GM19351 (cell line): ENCODE data around the gene NIPBL.
"Not testable (repeated sequence)": the region's sequence is repeated elsewhere in the genome, so short reads cannot be mapped to it uniquely, and the experiment has no call there.

Experiments used
- ATAC-seq: cut with Tn5 transposase; IDR thresholded peaks from one replicate; pipeline ENCODE4 v1.9.1; 2021; ENCODE audit warnings: mild to moderate bottlenecking, moderate library complexity; ENCODE audit not compliant: unreplicated experiment

Gene NIPBL

DNA sequence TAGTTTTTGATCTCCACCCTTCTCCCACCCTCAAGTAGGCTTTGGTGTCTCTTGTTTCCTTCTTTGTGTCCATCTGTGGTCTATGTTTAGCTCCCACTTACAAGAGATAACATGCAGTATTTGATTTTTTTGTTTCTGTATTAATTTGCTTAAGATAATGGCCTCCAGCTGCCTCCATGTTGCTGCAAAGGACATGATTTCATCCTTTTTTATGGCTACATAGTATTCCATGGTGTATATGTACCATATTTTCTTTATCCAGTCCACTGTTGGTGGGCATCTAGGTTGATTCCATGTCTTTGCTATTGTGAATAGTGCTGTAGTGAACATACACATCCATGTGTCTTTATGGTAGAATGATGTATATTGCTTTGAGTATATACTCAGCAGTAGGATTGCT, 24.5 kb downstream of the NIPBL start:
- ATAC-seq = not testable (repeated sequence)

DNA sequence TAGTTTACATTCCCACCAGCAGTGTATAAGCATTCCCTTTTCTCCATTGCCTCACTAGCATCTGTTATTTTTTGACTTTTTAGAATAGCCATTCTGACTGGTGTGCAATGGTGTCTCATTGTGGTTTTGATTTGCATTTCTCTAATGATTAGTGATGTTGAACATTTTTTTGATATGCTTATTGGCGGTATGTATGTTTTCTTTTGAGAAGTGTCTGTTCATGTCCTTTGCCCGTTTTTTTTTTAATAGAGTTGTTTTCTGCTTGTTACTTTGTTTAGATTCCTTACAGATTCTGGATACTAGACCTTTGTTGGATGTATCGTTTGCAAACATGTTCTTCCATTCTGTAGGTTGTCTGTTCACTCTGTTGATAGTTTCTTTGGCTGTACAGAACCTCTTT, 25.3 kb downstream of the NIPBL start:
- no peak for ATAC-seq

DNA sequence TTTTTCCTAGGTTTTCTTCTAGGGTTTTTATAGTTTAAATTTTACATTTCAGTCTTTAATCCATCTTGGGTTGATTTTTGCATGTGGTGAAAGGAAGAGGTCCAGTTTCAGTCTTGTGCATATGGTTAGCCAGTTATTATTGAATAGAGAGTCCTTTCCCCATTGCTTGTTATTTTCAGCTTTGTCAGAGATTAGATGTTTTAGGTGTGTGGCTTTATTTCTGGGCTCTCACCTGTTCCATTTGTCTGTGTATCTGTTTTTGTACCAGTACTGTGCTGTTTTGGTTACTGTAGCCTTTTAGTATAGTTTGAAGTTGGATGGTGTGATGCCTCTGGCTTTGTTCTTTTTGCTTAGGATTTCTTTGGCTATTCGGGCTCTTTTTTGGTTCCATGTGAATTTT, 25.8 kb downstream of the NIPBL start:
- ATAC-seq = no peak

DNA sequence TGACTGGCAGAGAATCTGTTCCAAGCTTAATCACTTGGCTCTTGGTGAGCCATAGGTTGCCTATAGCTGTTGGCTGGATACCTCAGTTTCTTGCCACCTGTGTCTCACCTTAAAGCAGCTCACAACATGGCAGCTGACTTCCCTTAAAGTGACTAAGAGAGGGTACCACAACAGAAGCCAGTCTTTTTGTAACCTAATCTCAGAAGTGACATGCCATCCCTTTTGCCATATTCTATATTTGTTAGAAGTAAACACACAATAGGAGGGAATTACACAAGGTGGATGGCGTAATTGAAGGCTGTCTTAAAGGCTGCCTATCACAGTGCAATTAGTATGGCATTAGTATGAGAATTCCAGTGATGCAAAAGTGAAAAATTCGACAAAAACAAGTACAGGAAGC, 28.1 kb downstream of the NIPBL start:
- ATAC-seq = no peak

DNA sequence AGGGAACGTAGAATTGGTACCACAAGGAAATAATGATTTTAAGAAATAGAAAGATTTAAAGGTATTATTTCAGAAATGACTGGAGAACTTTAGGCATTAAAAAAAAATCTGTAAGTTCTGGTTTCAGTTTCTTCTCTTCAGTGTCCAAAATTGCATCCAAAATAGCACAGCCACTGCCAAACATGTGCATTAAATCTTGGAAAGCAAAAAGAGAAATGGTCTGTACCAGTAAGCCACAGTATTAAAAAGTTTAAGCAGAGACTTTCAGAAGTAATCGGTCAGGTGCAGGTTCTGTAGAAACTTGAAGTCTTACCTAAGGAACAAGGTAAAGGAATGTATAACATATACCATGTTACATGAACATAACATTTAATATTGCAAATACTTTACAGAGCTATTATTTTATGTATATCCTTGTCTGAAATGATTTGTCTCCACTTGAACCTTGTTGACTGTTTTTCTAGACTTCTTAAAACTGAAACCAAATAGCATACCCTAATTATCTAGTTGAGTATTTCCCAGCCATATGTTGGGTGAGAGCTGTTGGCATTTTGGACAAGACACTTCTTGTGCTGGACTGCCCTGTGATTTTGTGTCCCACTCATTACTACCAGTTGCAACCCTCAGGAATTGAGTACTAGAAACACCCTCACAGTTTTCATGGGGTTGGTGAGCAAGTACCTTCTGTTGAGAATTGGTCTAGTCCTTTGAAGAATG, 32.1 kb downstream of the NIPBL start:
- no peak for ATAC-seq

DNA sequence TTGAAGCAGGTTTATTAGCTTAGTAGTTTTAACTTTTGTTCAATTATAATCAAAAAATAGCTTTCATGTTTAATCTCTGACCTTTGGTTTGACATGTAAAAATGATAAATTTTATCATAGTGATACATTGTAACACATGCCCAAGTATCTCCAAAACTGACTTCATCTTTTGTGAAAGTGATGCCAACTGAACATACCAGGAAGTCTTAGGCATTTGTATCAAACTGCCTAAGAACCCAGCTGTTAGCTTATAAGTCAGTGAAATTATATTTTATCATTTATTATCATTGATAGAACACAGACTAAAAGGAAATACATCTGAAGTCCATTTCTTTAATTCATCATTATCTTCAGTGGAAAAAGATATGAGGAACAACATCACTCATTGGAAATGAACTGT, 39.1 kb downstream of the NIPBL start:
- ATAC-seq = no peak

DNA sequence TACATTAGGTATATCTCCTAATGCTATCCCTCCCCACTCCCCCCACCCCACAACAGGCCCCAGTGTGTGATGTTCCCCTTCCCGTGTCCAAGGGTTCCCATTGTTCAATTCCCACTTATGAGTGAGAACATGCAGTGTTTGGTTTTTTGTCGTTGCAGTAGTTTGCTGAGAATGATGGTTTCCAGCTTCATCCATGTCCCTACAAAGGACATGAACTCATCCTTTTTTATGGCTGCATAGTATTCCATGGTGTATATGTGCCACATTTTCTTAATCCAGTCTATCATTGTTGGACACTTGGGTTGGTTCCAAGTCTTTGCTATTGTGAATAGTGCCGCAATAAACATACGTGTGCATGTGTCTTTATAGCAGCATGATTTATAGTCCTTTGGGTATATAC, 40.0 kb downstream of the NIPBL start:
- ATAC-seq = not testable (repeated sequence)

DNA sequence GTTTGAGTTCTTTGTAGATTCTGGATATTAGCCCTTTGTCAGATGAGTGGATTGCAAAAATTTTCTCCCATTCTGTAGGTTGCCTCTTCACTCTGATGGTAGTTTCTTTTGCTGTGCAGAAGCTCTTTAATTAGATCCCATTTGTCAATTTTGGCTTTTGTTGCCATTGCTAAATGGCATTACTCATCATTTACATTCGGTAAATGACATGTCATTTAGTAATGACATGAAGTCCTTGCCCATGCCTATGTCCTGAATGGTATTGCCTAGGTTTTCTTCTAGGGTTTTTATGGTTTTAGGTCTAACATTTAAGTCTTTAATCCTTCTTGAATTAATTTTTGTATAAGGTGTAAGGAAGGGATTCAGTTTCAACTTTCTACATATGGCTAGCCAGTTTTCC, 40.8 kb downstream of the NIPBL start:
- ATAC-seq = not testable (repeated sequence)

DNA sequence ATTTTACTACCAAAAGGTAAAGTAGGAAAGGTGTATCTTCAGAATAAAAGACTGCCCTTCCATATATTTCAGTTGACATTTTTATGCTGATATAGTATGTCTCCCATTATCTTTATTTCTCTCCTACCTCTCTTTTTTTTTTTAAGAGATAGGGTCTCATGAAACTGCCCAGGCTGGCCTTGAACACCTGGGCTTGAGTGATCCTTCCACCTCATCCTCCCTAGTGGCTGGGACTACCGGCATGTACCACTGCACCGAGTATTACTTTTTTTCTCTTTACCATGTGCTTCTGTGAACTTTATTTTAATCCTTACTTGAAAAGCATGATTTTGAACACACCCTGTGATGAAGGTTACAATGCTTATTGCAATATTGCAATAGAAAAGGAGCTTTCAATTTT, 42.7 kb downstream of the NIPBL start:
- ATAC-seq = no peak

DNA sequence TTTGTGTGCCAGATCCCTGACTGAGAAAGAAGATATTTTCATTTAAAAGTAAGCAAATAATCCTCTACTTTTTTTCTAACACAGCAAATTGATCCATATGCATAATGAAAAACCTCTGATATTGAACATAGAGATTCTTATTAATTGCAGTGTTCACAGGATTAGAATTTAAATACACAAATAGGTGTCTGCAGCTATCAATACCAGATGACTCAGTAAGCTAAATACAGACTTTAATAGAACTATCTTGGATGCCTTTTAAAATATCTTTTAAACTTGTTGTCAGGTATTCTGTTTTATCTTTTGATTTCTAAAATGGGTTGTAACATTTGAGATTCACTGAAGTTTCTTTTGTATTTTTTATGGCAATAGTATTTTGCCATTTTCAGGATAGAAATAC, 43.1 kb downstream of the NIPBL start:
- no peak for ATAC-seq

DNA sequence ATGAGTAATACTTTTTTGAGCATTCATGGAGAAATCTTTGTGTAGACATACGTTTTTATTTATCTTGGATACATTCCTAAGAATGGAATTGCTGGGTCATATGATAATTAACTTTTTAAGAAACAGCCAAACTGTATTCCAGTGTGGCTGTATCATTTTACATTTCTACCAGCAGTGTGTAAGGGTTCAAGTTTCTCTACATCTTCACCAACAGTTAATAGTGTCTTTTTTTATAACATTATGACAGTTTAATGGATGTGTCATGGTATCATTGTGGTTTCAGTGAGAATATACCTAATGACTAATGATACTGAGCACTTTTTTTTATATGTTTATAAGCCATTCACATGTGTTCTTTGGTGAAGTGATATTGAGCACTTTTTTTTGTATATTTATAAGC, 52.4 kb downstream of the NIPBL start:
- ATAC-seq = no peak

DNA sequence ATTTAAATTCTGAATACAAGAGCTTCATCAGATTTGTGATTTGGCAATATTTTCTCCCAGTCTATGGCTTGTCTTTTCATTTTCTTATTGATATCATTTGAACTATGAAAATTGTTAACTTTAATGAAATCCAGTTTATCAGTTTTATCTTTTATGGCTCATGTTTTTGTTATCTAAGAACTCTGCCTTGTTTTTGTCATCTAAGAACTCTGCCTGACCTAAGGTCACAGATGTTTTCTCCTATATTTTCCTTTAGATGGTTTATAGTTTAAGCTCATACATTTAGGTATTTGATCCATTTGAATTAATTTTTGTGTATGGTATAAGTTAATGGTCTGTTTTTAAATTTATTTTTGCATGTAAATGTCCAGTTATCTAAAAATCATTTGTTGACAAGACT, 52.9 kb downstream of the NIPBL start:
- no peak for ATAC-seq

DNA sequence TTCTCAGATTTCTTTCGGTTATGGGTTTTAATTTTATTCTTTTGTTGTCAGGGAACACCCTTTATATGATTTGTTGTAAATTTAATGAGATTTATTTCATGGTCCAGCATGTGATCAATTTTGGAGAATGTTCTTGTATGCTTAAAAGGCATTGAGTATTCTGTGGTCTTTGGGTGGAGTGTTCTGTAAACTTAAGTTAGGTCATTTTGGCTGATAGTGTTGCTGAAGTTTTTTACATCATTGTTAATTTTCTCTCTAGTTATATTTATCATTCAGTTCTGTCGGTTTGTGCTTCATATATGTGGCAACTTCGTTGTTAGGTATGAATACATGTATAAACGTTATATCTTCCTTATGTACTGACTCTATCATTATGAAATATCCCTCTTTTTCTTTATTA, 55.5 kb downstream of the NIPBL start:
- ATAC-seq = no peak

DNA sequence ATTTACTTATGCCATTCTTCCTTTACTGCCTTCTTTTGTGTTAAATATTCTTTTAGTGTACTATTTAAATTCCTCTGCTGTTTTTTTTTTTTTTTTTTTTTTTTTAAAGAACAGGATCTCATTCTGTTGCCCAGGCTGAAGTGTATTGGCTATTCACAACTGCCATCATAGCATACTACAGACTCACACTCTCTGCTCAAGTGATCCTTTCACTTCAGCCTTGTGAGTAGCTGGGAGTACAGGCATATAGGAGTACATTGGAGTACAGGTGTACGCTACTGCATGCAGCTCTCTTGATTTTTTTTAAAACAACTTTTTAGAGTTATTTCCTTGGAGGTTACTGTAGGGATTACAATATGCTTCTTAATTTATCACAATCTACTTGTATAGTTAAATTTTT, 56.1 kb downstream of the NIPBL start:
- no peak for ATAC-seq

DNA sequence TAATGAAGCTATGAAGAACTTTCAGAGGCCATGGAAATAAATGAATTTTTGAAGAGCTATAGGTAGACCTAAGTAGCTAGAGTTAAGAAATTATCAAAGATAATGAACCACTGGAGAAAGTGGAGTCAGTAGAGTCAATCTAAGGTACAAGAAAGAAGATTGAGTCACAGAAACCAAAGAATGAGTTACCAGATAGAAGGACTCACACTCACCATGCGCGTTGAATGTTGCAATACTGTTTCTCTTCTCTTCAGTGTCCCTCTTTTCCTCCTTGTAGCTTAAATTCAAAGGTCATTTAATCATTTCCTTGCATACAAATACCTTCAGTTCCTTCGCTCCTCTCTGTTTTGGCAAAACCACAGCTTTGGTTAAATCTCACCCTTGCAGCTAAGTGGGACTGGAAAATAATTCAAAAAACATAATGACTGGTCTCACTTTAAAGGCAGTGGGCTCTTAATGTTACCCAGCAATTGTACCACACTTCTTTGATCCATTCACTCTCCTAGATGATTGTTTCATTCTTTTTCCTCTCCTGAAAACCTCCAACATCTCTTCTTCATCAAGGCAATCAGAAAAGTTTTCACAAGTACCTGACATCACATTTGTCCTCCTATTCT, 58.3 kb downstream of the NIPBL start:
- ATAC-seq = no peak

DNA sequence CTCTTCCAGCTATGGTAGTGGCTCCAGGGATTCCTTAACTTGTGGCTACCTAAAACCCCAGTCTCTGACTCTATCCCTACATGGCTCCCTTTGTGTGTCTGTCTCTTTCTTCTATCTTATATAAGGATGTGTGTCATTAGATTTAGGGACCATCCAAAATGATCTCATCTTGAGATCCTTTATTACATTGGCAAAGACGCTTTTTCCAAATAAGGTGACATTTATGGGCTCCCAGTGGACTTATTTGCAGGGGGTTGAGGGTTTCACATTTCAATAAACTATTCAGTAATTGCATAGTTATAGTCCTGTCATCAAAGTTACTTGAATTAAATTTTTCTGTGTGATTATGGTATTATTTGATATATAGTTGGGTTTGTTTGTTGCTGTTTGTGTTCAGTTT, 59.2 kb downstream of the NIPBL start:
- ATAC-seq = no peak

DNA sequence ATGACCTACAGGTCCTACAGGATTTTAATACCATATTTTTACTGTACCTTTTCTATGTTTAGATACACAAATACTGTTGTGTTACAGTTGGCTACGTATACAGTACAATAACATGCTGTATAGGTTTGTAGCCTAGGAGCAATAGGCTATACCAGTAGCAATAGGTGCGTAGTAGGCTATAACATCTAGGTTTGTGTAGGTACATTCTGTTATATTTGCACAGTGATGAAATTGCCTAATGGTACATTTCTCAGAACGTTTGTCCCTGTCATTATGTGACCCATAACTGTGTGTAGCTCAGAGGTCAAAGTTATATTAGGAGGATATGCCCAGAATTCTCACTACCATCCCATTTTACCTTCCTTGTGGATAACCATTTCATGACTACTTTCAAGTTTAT, 59.7 kb downstream of the NIPBL start:
- no peak for ATAC-seq

DNA sequence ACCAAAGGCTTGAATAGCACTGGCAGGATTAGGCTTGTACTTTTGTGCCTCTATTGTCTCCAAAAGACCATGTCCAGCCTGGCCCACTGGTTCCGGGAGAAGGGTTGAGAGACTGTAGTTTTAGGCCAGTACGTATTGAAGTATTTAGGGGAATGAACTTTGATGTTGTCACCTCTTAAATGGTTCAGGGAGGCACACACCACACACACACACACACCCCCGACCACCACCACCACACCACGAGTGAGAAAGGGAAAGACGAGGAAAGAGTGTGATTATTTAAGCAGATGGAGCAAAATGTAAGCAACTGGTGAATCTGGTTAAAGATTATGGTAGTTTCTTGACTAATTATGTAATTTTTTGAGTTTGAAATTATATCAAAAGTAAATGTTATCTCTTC, 61.6 kb downstream of the NIPBL start:
- ATAC-seq = no peak

DNA sequence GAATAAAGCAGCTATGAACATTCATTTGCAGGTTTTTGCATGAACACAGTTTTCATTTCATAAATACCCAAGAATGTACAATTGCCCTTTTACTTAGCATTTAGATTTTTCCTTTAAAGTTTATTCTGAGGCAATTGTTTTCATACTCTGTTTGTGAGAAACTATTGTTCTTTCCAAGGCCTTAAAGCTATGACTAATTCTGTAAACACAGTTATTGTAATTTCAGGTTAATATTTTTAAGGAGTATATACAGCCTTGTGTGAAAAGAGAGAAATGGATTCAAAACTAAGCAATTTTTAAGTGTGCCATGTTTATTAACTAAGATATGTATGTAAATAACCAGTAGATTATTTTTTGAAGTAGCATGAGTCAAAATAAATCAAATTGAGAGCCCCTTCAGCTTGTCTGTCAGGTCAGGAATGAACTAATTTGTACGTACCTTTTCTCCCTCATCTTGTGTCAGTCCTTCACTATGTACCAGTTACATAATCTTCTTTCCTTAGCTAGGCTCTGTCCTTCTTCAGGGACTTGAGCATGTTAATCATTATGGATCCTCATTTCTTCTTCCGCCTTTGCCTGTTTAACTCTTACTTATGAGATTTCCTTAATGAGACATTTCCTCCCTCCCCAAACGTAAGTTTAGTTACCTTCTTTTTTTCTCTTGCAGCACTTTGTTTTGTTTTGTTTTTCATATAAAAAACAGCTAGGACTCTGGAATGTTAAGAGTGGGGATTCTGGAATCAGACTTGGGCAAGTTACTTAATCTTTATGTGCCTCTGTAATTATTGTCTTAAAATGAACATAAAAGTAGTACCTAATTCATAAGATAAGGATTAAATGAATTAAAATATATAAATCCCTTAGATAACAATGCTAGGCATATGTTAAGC, 63.6 kb downstream of the NIPBL start:
- ATAC-seq = no peak

DNA sequence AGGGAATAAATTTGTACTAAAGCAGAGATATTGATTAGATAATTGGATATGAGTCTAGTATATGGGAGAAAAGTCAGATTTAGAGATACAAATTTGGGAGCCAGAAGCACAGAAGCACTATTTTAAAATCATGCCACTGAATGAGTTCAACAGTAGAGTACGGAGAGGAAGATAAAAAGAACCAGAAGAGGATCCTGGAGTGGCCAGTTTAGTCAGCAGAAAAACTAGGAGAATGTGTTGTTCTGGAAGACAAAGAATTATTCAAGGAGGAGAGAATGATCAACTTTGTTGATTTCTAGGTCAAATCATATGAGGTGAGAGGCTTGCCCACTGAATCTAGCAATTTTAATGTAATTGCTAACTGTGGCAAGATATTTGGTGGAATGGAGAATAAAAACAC, 67.0 kb downstream of the NIPBL start:
- ATAC-seq = no peak

DNA sequence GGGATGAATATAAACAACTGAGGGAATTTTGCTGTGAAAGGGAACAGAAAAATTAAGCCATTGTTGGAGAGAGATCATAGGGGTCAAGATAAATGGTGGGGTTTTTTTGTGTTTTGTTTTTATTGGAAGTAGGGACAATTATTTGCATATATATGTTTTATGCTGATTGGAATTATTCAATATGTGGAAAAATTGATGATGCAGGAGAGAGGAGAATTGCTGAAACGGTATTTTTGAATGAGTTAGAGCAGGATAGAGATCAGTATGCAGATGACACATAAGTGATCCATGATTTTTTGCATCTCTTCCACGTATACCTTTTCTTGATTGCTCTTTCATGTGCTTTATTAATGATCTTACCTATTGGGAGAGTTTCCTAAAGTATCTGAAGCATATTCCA, 67.5 kb downstream of the NIPBL start:
- ATAC-seq = no peak

DNA sequence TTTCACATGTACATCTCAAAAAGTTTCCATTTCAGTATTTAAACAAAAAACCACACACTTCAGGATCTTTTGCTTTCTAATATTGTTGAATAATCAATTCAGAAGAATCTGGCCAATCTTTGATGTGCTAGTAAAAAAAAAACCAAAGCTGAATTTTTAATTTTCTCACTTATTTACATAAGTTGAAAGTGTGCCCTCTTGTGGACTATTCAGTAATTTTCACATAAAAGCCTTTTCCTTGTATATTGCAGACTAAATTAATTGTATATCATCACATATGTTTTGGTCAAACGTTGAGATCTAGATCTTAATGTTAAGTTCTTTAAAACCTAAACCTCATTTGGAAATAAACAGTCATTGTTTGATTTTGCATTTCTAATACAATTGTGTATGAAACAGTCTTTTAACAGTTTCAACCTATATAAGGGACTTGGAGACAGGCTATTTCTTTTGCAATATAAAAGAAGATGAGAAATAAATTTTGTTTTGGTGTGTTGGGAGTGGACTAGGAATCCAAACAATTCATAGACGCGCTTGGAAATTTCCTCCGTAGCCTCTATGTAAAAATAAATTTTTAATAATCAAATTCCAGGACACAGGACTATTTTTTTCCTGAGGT, 68.1 kb downstream of the NIPBL start:
- ATAC-seq = no peak
